ENCODE data around the gene SH3BP2. TPM values are rescaled to one million over a fixed set of nuclear protein-coding genes. Genes with fewer than 3 reads are reported as not detected.

SH3BP2 gene
- total RNA-seq, 2 donors from 2014 or later: 29.0 to 33.5 TPM

DNA sequence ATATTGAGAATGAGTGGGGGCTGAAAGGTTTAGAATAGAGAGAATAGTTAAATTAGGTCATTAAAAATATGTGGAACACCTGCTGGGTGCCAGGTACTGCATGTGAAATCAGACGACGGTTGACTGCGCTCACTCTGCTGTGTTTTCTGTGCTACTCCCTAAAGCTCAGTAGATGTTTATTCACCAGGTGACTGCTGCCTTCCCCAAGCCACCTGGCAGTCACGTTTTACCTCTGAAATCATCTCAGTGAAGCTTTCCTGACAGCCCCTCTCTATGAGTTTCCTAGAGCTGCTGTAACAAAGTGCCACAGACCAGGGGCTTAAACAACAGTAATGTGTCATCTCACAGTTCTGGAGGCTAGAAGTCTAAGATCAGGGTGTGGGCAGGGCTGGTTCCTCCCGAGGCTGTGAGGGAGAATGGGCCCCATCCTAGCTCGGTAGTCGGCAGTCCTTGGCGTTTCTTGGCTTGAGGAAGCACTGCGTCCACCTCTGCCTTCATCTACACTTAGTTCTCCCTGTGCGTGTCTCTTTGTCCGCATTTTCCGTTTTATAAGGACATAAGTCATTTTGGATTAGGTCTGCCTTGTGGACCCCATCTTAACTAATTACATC, 76.1 kb downstream of the SH3BP2 start:
- peaks cover 75% of the 10 kb centered on the region for H3K4me1 ChIP-seq
- peak overlapping the region in 3 of 4 donors; percentile 53 to 66 (median 62) for H3K27ac ChIP-seq
- no peak overlapping the region for H3K4me3 ChIP-seq
- no peaks in the 10 kb centered on the region for H3K9me3 ChIP-seq
- H3K36me3 ChIP-seq (replicated peaks in 1 of 2; ENCODE audit: insufficient read depth in 1 of 2, low read depth in 2 of 2): no peaks in the 10 kb centered on the region
- H3K27me3 ChIP-seq: no peaks in the 10 kb centered on the region
- 54 to 65% methylated on average over 12 of the region's 12 CpGs for WGBS, 2 donors
- DNase-seq (peak in 3 of 4 donors; percentile 22 to 38 (median 30)), ATAC-seq (peak; percentile 26)
- no peak for TF ChIP-seq POLR2A (IDR thresholded peaks at IDR 0.05)
- TF ChIP-seq, protein P1, sequence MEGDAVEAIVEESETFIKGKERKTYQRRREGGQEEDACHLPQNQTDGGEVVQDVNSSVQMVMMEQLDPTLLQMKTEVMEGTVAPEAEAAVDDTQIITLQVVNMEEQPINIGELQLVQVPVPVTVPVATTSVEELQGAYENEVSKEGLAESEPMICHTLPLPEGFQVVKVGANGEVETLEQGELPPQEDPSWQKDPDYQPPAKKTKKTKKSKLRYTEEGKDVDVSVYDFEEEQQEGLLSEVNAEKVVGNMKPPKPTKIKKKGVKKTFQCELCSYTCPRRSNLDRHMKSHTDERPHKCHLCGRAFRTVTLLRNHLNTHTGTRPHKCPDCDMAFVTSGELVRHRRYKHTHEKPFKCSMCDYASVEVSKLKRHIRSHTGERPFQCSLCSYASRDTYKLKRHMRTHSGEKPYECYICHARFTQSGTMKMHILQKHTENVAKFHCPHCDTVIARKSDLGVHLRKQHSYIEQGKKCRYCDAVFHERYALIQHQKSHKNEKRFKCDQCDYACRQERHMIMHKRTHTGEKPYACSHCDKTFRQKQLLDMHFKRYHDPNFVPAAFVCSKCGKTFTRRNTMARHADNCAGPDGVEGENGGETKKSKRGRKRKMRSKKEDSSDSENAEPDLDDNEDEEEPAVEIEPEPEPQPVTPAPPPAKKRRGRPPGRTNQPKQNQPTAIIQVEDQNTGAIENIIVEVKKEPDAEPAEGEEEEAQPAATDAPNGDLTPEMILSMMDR (IDR thresholded peaks at IDR 0.05): no peak
- intact Hi-C loops (cut with DNase I): no loop called here

DNA sequence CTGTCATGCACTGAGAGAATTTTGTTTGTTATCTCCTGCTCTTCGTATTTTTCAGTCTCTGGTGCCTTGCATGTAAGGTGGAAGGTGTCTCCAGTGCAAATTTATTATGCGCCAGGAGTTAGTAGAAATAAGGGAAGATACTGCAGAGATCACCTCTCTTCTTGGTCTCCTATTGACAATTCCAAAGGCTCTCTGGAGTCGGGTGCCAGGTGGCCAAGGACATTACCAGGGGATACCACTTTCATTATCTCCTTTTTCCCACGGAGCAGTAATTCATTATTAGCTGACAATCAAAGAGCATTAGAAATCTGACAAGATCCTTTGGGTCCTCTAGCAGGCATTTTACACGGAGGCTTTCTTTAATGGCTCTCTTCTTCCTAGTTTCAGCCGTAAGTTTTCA, 76.8 kb downstream of the SH3BP2 start:
- ATAC-seq (no peak), DNase-seq (no peak)
- TF ChIP-seq, protein P1 (IDR thresholded peaks at IDR 0.05): no peak
- no peak for TF ChIP-seq POLR2A (IDR thresholded peaks at IDR 0.05)
- Histone ChIP-seq H3K4me1 (peaks cover 71% of the 10 kb centered on the region), H3K36me3 (replicated peaks in 1 of 2; ENCODE audit: insufficient read depth in 1 of 2, low read depth in 2 of 2) (no peaks in the 10 kb centered on the region), H3K4me3 (no peak overlapping the region), H3K27ac (peak overlapping the region in 2 of 4 donors; percentile 62 to 66), H3K9me3 (no peaks in the 10 kb centered on the region), H3K27me3 (no peaks in the 10 kb centered on the region)
- intact Hi-C loops (cut with DNase I): no loop called here
- WGBS, 2 donors: 34% methylated on average over 6 of the region's 6 CpGs

DNA sequence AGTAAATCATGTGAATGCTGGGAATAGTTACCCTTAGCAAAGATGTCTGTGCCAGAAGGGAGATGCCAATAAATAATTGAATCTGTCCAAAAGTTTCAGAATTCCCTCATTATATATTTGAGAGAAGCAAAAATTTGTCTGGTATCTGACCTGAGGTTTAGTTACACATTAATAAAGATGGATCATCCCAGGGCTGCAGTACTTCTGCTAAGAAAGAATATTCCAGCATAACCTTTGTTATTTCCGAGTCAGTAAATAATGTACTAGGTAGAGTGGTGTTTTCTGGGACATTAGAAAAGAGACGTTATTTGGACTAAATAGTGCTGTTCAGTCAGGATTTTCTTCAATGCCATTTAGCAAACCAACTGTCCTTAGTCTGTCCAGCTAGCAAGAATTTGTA, 77.2 kb downstream of the SH3BP2 start:
- H3K4me1 ChIP-seq: peaks cover 67% of the 10 kb centered on the region
- TF ChIP-seq, protein P1 (IDR thresholded peaks at IDR 0.05): no peak
- TF ChIP-seq POLR2A (IDR thresholded peaks at IDR 0.05): no peak
- 18 to 23% methylated on average over 2 of the region's 2 CpGs for WGBS, 2 donors
- H3K27me3 ChIP-seq: no peaks in the 10 kb centered on the region
- peak overlapping the region in 2 of 4 donors; percentile 62 to 66 for H3K27ac ChIP-seq
- no peaks in the 10 kb centered on the region for H3K36me3 ChIP-seq (replicated peaks in 1 of 2; ENCODE audit: insufficient read depth in 1 of 2, low read depth in 2 of 2)
- intact Hi-C loops (cut with DNase I): no loop called here
- H3K4me3 ChIP-seq: no peak overlapping the region
- ATAC-seq (no peak), DNase-seq (no peak)
- no peaks in the 10 kb centered on the region for H3K9me3 ChIP-seq

DNA sequence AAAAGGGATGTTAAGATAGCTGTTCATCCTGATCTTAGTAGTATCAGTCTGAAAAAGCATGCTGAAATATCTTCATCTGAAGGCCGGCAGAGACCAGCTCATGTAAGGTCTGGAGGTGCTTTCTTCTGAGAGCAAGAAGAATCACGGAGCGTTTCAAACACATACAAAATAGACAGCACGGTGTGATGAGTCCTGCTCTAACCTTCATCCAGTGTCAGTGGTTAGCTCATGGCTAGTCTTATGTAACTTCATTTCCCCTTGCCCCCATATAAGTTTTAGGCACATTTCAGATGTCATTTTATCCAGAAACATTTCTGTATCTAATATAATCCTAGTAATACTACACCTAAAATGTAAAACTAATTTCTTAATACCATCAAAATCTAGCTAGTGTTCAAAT, 78.6 kb downstream of the SH3BP2 start:
- ATAC-seq (no peak), DNase-seq (no peak)
- Histone ChIP-seq H3K4me3 (no peak overlapping the region), H3K4me1 (peaks cover 55% of the 10 kb centered on the region), H3K27me3 (no peaks in the 10 kb centered on the region), H3K9me3 (no peaks in the 10 kb centered on the region), H3K27ac (peak overlapping the region in 1 of 4 donors; percentile 10), H3K36me3 (replicated peaks in 1 of 2; ENCODE audit: insufficient read depth in 1 of 2, low read depth in 2 of 2) (no peaks in the 10 kb centered on the region)
- WGBS, 2 donors: 82 to 91% methylated on average over 4 of the region's 4 CpGs
- intact Hi-C loops (cut with DNase I): no loop called here
- TF ChIP-seq, protein P1 (IDR thresholded peaks at IDR 0.05): no peak
- TF ChIP-seq POLR2A (IDR thresholded peaks at IDR 0.05): no peak

DNA sequence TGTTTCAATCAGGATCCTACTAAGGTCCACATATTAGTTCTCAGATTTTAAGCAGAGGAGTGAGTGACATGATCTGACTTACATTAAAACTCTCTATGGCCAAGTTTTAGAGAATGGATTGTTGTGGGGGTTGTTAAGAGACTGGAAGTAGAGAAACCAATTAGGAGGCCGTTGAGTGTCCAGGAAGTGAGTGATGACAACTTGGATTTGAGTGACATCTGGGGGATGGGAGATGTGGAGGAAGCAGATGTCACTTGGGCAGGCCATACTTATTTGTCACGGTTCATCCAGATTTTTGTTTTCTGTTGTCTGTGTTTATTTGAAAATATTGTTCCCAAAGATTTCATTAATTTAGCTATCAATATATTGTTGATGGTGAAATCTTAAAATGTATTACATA, 79.0 kb downstream of the SH3BP2 start:
- TF ChIP-seq, protein P1 (IDR thresholded peaks at IDR 0.05): no peak
- no peak for TF ChIP-seq POLR2A (IDR thresholded peaks at IDR 0.05)
- Histone ChIP-seq H3K4me3 (no peak overlapping the region), H3K9me3 (no peaks in the 10 kb centered on the region), H3K4me1 (peaks cover 51% of the 10 kb centered on the region), H3K27ac (peak overlapping the region in 1 of 4 donors; percentile 10), H3K36me3 (replicated peaks in 1 of 2; ENCODE audit: insufficient read depth in 1 of 2, low read depth in 2 of 2) (no peaks in the 10 kb centered on the region), H3K27me3 (no peaks in the 10 kb centered on the region)
- intact Hi-C loops (cut with DNase I): no loop called here
- ATAC-seq (no peak), DNase-seq (no peak)
- WGBS, 2 donors: 59 to 72% methylated on average over 2 of the region's 2 CpGs

Data from body of pancreas (tissue), 4 donors.